Common myeloid progenitor, CD34-positive (primary cell): ENCODE measurements around the gene SMC6.

ENCODE experiments used
- CTCF ChIA-PET: fragments of 350-600 bp; sonication (Branson Sonifier 250); formaldehyde crosslinking; loops from one replicate; lab custom pipeline; 2021; ENCODE audit warnings: antibody characterized with exemption; lab: Charles Lee
- POLR2A ChIA-PET: fragments of 350-600 bp; sonication (Branson Sonifier 250); formaldehyde crosslinking; loops from one replicate; lab custom pipeline; 2021; ENCODE audit warnings: antibody characterized with exemption; lab: Charles Lee
- DNase-seq, 3 donors: peaks; one replicate each; pipeline versions ENCODE4 v3.0.0 to v3.0.0-alpha.2; 2013
- H3K27ac ChIP-seq, 2 experiments: 1 replicate in 1 of 2; 2 replicates in 1 of 2; pipeline ENCODE4 v1.7.0; 2013; ENCODE audit warnings: inconsistent platforms in 2 of 2, low read length in 2 of 2, mild to moderate bottlenecking in 2 of 2, low read depth in 1 of 2, moderate library complexity in 1 of 2; ENCODE audit not compliant: severe bottlenecking in 2 of 2, insufficient read depth in 1 of 2, poor library complexity in 1 of 2
- H3K27me3 ChIP-seq, 5 experiments: replicated peaks in 2 of 5; 1 replicate in 3 of 5; 2 replicates in 2 of 5; pipeline versions ENCODE4 v1.6.1 to v1.7.0; 2013; ENCODE audit warnings: low read length in 4 of 5, mild to moderate bottlenecking in 2 of 5, moderate library complexity in 2 of 5, inconsistent platforms in 1 of 5; ENCODE audit not compliant: insufficient read depth in 5 of 5, control insufficient read depth in 4 of 5
- H3K36me3 ChIP-seq, 4 experiments: 1 replicate in 2 of 4; 2 replicates in 2 of 4; pipeline versions ENCODE4 v1.6.1 to v1.7.0; 2013; ENCODE audit warnings: low read length in 3 of 4, control low read depth in 1 of 4, mild to moderate bottlenecking in 1 of 4; ENCODE audit not compliant: control insufficient read depth in 4 of 4, insufficient read depth in 4 of 4
- H3K4me1 ChIP-seq, 4 experiments: 1 replicate in 3 of 4; 2 replicates in 1 of 4; pipeline versions ENCODE4 v1.6.1 to v1.7.1; 2013; ENCODE audit warnings: low read length in 3 of 4, mild to moderate bottlenecking in 3 of 4, control low read depth in 1 of 4, inconsistent platforms in 1 of 4, moderate library complexity in 1 of 4; ENCODE audit not compliant: control insufficient read depth in 4 of 4, insufficient read depth in 4 of 4; ENCODE audit errors: control extremely low read depth in 1 of 4
- H3K4me3 ChIP-seq, 7 experiments: 1 replicate in 4 of 7; 2 replicates in 3 of 7; pipeline versions ENCODE4 v1.5.1 to v1.7.0; 2013; ENCODE audit warnings: mild to moderate bottlenecking in 7 of 7, low read length in 6 of 7, moderate library complexity in 6 of 7, inconsistent platforms in 2 of 7, low read depth in 2 of 7, control low read depth in 1 of 7; ENCODE audit not compliant: insufficient read depth in 4 of 7, control insufficient read depth in 1 of 7; ENCODE audit errors: extremely low read depth in 1 of 7
- H3K9me3 ChIP-seq, 5 experiments: 1 replicate in 4 of 5; 2 replicates in 1 of 5; pipeline versions ENCODE4 v1.6.1 to v1.7.1; 2013; ENCODE audit warnings: low read length in 4 of 5, mild to moderate bottlenecking in 2 of 5, inconsistent platforms in 1 of 5, low read depth in 1 of 5, moderate library complexity in 1 of 5; ENCODE audit not compliant: control insufficient read depth in 4 of 5, insufficient read depth in 2 of 5; ENCODE audit errors: control extremely low read depth in 1 of 5
- WGBS: methylation state at CpG from one replicate; pipeline ENCODE4 v1.1.5; 2013; ENCODE audit not compliant: insufficient coverage; 5-methylcytosine and 5-hydroxymethylcytosine counted together

SMC6 gene

DNA sequence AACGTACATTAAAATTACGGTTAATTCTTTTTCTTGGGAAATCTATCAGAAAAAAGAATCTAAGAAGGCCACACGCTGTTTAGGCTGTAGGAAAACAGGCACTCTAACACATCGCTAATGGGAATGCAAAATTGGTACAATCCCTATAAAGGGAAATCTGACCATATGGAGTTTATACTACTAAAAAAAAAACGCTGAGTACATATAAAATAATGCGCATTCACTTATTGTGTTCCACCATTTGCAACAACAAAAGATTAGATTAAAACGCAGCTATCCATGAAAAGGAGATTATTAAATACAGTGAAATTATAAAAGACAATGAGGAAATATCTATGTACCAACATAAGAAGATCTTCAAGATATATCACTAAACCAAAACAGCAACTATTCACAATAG, 62.8 kb downstream of the SMC6 start:
- H3K4me3 ChIP-seq = no peak overlapping the region
- no peaks in the 10 kb centered on the region for H3K9me3 ChIP-seq
- DNase-seq = no peak
- no peaks in the 10 kb centered on the region for H3K27me3 ChIP-seq
- H3K36me3 ChIP-seq = peaks cover 8 to 21% (median 14%) of the 10 kb centered on the region in 4 experiments
- no peak overlapping the region for H3K27ac ChIP-seq
- no peaks in the 10 kb centered on the region for H3K4me1 ChIP-seq
- 93% methylated on average over 2 of the region's 7 CpGs for WGBS
- ChIA-PET CTCF (interaction anchor here (1.1 kb wide), 1 partner anchor 9 kb away, joined by 4 read pairs; no protein-coding TSS in a partner anchor), POLR2A (no interaction called here)

DNA sequence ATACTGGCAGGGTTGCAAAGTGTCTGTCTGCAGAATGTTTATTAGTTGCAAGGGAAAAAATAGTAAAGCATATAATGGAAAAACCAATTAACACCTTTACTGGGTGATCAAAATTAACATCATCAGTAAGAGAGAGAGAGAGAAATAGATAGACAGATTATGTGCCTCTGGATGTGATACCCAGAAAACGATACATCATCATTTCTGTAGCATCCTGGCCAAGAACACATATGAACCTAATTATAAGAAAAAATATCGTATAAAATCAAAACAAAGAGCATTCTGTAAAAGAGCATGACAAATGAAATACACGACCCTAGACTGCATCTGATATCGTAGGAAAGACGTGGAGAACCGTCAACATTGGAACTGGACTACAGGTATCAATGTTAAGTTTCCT, 64.6 kb downstream of the SMC6 start:
- H3K4me1 ChIP-seq = no peaks in the 10 kb centered on the region
- H3K36me3 ChIP-seq = peaks cover 8 to 17% (median 12%) of the 10 kb centered on the region in 4 experiments
- POLR2A ChIA-PET = no interaction called here
- no peaks in the 10 kb centered on the region for H3K9me3 ChIP-seq
- CTCF ChIA-PET = no interaction called here
- H3K4me3 ChIP-seq = no peak overlapping the region
- no peak for DNase-seq
- H3K27me3 ChIP-seq = no peaks in the 10 kb centered on the region
- no peak overlapping the region for H3K27ac ChIP-seq
- WGBS = 100% methylated on average over 5 of the region's 6 CpGs

DNA sequence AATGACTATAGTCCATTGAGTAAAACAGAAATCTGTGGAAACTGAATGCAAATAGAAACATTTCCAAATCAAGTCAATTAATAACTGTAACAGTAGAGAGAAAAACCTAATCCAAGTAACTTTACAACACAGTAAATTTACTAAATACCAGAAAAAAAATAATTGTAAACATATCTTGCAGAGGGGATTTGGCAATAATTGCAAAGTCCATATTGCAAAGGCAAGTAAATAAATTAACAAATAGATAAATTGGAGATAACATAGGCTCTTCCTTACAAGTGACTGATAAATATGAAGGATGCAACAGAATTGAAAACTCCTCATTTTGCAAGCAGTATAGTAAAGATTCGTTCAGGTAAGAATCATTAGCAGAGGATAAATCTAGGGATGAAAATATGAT, 65.0 kb downstream of the SMC6 start:
- Histone ChIP-seq H3K4me3 (no peak overlapping the region), H3K27me3 (no peaks in the 10 kb centered on the region), H3K9me3 (no peaks in the 10 kb centered on the region), H3K4me1 (no peaks in the 10 kb centered on the region), H3K27ac (no peak overlapping the region), H3K36me3 (peaks cover 4 to 20% (median 15%) of the 10 kb centered on the region in 4 experiments)
- DNase-seq = no peak
- ChIA-PET POLR2A (no interaction called here), CTCF (no interaction called here)
- 89% methylated on average over 1 of the region's 1 CpG for WGBS

DNA sequence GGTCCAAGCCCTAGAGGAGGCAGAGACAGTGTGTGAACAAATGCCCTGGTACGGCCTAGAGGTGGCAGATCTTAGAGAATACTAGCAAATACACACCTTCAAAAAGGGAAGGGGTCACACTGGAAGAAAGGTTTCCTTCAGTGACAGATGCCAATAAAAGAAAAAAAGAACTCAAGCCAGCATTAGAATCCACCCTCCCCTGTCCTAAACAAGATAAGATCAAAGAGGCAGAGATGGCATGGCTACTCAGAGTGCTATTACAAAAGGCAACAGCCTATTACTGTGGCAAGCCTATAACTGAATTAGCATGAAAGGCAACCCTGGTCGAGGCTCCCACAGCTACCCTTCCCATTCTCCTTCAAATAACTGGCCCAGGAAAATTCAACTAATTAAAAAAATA, 69.6 kb downstream of the SMC6 start:
- DNase-seq = no peak
- ChIA-PET CTCF (no interaction called here), POLR2A (no interaction called here)
- Histone ChIP-seq H3K36me3 (peaks cover 4 to 39% (median 17%) of the 10 kb centered on the region in 4 experiments), H3K27me3 (no peaks in the 10 kb centered on the region), H3K4me1 (no peaks in the 10 kb centered on the region), H3K27ac (no peak overlapping the region), H3K9me3 (no peaks in the 10 kb centered on the region), H3K4me3 (no peak overlapping the region)
- no CpG with 5 or more reads among the region's 2 CpGs for WGBS

DNA sequence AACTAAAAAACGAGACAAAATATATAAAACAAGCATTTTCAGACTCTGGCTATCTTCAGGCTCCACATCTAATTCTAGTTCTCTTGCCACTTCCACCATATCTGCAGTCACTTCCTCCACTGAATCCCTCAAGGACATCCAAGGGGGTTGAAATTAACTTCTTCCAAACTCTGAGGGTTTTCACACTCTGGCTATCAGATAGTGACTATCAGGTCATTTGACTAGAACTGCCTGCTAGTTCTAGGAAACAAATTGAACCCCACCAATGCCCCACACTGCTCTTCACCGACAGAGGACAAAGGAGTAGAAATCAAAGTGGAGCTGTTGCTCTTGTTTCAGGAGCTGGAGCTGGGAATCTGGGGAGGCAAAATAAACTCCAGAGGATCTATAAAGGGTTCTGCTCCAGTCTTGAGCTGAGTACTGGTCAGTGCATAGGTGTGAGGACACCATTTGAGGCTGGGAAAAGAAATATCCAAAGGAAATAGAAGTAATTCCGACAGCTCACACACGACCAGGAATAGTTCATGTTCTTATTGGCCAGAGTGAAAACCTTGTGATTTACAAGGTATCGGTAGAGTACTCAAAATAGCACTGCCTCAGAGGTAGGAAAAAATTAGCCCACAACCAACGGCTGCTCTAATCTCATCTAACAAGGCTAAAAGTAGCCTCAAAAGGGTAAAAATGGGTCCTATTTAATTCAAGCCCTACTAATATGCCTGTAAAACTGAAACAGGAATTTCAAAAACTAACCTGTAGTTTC, 71.3 kb downstream of the SMC6 start:
- H3K4me3 ChIP-seq = no peak overlapping the region
- POLR2A ChIA-PET = no interaction called here
- no peaks in the 10 kb centered on the region for H3K9me3 ChIP-seq
- H3K27me3 ChIP-seq = no peaks in the 10 kb centered on the region
- 91% methylated on average over 4 of the region's 6 CpGs for WGBS
- H3K4me1 ChIP-seq = no peaks in the 10 kb centered on the region
- no peak overlapping the region for H3K27ac ChIP-seq
- H3K36me3 ChIP-seq = peaks cover 4 to 43% (median 17%) of the 10 kb centered on the region in 4 experiments
- CTCF ChIA-PET = interaction anchor here (0.6 to 1.1 kb wide), 3 partner anchors 10 to 906 kb away, joined by 3 to 6 read pairs (median 3); partner anchors contain the start of genes GEN1 and SMC6
- no peak for DNase-seq

DNA sequence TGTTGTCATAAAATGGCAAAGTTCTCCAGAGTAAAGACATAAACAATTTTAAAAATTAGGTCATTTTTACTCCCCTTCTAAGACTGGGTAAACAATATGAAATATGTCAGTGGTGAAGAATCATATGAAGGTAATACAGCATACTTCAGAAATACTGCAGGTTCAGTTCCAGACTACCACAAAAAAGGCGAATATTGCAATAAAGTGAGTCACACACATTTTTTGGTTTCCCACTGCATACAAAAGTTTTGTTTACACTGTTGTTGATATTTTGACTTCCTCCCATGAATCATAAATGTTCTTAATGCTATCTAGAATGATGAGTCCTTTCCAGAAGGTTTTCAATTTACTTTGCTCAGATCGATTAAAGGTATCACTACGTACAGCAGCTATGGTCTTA, 73.5 kb downstream of the SMC6 start:
- Histone ChIP-seq H3K36me3 (peaks cover 5 to 49% (median 18%) of the 10 kb centered on the region in 4 experiments), H3K9me3 (no peaks in the 10 kb centered on the region), H3K4me3 (no peak overlapping the region), H3K27ac (no peak overlapping the region), H3K4me1 (no peaks in the 10 kb centered on the region), H3K27me3 (no peaks in the 10 kb centered on the region)
- ChIA-PET CTCF (interaction anchor here (1.6 kb wide), 1 partner anchor 8 kb away, joined by 5 read pairs; no protein-coding TSS in a partner anchor), POLR2A (no interaction called here)
- WGBS = no CpG with 5 or more reads among the region's 3 CpGs
- DNase-seq = no peak

DNA sequence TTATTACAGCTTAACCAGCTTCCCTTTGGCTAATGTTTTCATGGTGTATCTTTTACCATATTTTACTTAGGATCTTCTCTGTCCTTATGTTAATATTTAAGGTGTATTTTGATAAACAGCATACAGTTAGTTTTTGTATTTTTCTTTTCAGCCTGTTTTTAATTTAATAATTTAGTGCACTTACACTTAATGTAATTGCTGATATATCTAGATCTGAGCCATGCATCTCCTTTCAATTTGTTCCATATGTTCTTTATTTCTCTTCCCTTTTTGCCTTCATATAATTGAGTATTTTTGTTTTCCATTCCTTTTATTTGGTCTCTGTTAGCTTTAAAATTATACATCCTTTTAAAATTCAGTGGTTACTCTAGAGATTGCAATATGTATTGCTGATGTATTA, 78.8 kb downstream of the SMC6 start:
- ChIA-PET CTCF (interaction anchor here (0.6 kb wide), 1 partner anchor 192 kb away, joined by 3 read pairs; no protein-coding TSS in a partner anchor), POLR2A (no interaction called here)
- Histone ChIP-seq H3K9me3 (no peaks in the 10 kb centered on the region), H3K4me3 (no peak overlapping the region), H3K27ac (no peak overlapping the region), H3K4me1 (no peaks in the 10 kb centered on the region), H3K27me3 (no peaks in the 10 kb centered on the region), H3K36me3 (peaks cover 2 to 27% (median 6%) of the 10 kb centered on the region in 4 experiments)
- no peak for DNase-seq
